Measurements from ENCODE around the gene DTD1.

- TF ChIP-seq CTCF (IDR thresholded peaks at IDR 0.05; ENCODE audit: insufficient read depth, low read depth, low read length) (peak; percentile 29), EZH2 (IDR thresholded peaks at IDR 0.05; ENCODE audit: insufficient read depth, low read length) (no peak)
Observed at GRCh38 chr20:18628330-18628920, 40.6 kb downstream of the DTD1 start.

All from astrocyte (in vitro differentiated cells and primary cell).